Endothelial cell (in vitro differentiated cells): ENCODE results near the gene CYP3A4. TPM values are rescaled to one million over a fixed set of nuclear protein-coding genes. Genes with fewer than 3 reads are reported as not detected.

Experiments
- DNase-seq: peaks from one replicate; pipeline ENCODE4 v3.0.0; 2021; ENCODE audit warnings: low spot score
- H3K27ac Mint-ChIP-seq: one replicate; pipeline ENCODE4 v1.8.0; 2021; ENCODE audit warnings: mixed read lengths, inconsistent platforms; ENCODE audit not compliant: unreplicated experiment
- H3K27me3 Mint-ChIP-seq: one replicate; pipeline ENCODE4 v1.8.0; 2021; ENCODE audit warnings: mild to moderate bottlenecking, moderate library complexity, mixed read lengths, inconsistent platforms; ENCODE audit not compliant: unreplicated experiment
- H3K36me3 Mint-ChIP-seq: one replicate; pipeline ENCODE4 v1.8.0; 2021; ENCODE audit warnings: mild to moderate bottlenecking, low read depth, mixed read lengths, inconsistent platforms; ENCODE audit not compliant: unreplicated experiment
- H3K4me1 Mint-ChIP-seq: one replicate; pipeline ENCODE4 v1.8.0; 2021; ENCODE audit warnings: mild to moderate bottlenecking, mixed read lengths, inconsistent platforms; ENCODE audit not compliant: unreplicated experiment
- H3K4me3 Mint-ChIP-seq: one replicate; pipeline ENCODE4 v1.8.0; 2021; ENCODE audit warnings: mild to moderate bottlenecking, mixed read lengths, inconsistent platforms; ENCODE audit not compliant: unreplicated experiment
- H3K9me3 Mint-ChIP-seq: one replicate; pipeline ENCODE4 v1.8.0; 2021; ENCODE audit warnings: mixed read lengths, inconsistent platforms; ENCODE audit not compliant: unreplicated experiment
- total RNA-seq: library from RNA; stranded (reverse); fragmentation: NEBNext Ultra II Directional; extraction: Animal tissue kit (Norgen Biotek cat#: 25700); gene quantifications from one replicate; pipeline ENCODE4 v1.2.1, GENCODE V29; 2021; ENCODE audit not compliant: unreplicated experiment
- TF ChIP-seq, protein P1 (sequence below): fragments of 200-600 bp; sonication (generic); IDR thresholded peaks from one replicate; pipeline ENCODE4 v1.5.0; 2021; ENCODE audit warnings: antibody characterized with exemption; ENCODE audit not compliant: unreplicated experiment

The CYP3A4 gene
- total RNA-seq, 1 donor from 2014 or later = not detected

DNA sequence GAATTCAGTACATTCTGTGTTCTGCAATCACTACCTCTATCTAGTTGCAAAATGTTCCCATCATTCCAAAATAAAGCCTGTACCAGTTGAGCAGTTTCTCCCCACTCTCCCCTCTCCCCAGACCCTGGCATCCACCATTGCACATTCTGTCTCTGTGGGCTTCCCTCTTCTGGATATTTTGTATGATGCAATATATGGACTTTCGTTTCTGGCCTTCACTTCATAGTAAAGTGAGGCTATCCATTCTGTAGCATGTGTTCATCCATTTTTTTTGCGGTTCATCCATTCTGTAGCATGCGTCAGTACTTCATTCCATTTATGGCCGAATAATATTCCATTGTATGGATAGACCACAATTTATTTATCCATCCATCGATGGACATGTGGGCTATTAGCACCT is 9.5 kb upstream of the CYP3A4 start:
- Mint-ChIP-seq H3K9me3 (no peaks in the 10 kb centered on the region), H3K4me1 (peaks cover 2% of the 10 kb centered on the region), H3K4me3 (no peak overlapping the region), H3K27ac (no peak overlapping the region), H3K27me3 (no peaks in the 10 kb centered on the region), H3K36me3 (no peaks in the 10 kb centered on the region)
- TF ChIP-seq, protein P1, sequence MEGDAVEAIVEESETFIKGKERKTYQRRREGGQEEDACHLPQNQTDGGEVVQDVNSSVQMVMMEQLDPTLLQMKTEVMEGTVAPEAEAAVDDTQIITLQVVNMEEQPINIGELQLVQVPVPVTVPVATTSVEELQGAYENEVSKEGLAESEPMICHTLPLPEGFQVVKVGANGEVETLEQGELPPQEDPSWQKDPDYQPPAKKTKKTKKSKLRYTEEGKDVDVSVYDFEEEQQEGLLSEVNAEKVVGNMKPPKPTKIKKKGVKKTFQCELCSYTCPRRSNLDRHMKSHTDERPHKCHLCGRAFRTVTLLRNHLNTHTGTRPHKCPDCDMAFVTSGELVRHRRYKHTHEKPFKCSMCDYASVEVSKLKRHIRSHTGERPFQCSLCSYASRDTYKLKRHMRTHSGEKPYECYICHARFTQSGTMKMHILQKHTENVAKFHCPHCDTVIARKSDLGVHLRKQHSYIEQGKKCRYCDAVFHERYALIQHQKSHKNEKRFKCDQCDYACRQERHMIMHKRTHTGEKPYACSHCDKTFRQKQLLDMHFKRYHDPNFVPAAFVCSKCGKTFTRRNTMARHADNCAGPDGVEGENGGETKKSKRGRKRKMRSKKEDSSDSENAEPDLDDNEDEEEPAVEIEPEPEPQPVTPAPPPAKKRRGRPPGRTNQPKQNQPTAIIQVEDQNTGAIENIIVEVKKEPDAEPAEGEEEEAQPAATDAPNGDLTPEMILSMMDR = no peak
- no peak for DNase-seq

DNA sequence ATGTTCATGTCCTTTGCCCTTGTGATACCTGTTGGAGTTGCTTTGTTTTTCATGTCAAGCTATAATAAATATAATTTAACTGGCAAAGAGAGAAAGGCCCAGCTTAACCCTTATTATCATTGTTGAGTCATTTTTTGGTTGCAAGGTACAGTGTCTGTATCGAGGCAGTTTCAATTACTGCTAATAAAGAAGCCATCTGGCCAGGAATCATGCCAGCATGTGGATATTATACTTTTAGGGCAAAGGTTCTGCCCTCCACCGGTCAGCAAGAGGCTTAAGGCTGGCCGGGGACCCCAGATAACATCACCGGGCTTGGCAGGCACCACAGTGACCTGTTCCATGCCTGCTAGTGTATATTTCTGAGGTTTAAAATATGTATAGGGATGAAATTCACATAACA is 9.0 kb upstream of the CYP3A4 start:
- TF ChIP-seq, protein P1 = no peak
- peaks cover 2% of the 10 kb centered on the region for H3K4me1 Mint-ChIP-seq
- no peaks in the 10 kb centered on the region for H3K36me3 Mint-ChIP-seq
- H3K9me3 Mint-ChIP-seq = no peaks in the 10 kb centered on the region
- no peak for DNase-seq
- no peak overlapping the region for H3K27ac Mint-ChIP-seq
- no peak overlapping the region for H3K4me3 Mint-ChIP-seq
- no peaks in the 10 kb centered on the region for H3K27me3 Mint-ChIP-seq

DNA sequence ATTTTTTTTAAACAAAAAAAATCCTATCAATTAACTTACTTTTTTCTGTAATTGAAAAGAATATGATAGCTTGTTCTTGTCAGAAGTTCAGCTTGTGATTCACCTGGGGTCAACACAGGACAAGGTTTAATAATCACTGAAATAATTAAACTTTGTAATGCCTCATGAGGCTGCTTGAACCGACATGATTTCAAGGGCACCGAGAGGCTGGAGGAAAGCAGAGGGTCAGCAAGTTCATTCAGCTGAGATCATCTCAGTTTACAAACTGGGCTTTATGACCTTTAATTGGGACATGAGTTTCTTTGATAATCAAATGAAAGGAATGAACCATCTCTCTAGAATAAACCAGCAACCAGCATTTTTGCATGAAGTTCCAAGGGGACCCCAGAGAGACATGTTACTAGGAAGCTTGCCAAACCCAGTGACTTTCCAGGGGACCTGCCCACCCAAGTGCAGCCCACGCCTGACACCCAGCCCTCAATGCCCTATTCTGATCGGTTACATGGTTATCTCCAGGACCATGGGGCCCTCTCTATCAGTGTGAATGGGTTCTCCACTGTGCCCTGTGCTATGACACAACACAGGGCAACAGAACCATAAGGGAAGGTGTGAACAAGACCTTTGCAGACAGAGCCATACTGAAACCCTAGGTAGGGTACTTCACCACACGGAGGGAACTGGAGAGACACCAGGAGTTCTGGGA is 7.8 kb upstream of the CYP3A4 start:
- Mint-ChIP-seq H3K4me3 (no peak overlapping the region), H3K9me3 (no peaks in the 10 kb centered on the region), H3K4me1 (peaks cover 2% of the 10 kb centered on the region), H3K27ac (no peak overlapping the region), H3K36me3 (no peaks in the 10 kb centered on the region), H3K27me3 (no peaks in the 10 kb centered on the region)
- no peak for DNase-seq
- TF ChIP-seq, protein P1 = no peak

DNA sequence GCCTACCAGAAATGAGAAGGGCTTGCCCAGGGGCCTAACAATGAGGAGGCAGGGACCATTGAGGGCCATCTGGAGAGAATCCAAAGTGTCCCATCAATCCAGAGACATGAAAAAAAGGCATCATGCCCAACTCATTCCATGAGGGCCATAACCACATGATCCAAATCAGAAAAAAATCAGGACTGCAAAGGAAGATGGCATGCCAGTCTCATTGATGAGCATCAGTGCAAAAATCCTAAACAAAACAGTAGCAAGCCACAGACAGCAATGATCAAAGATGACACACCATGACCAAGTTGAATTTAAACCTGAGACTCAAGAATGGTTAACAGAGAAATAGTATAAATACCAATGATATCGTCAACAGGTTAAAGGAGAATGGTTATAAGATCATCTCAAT is 7.0 kb upstream of the CYP3A4 start:
- Mint-ChIP-seq H3K27ac (no peak overlapping the region), H3K4me1 (peaks cover 2% of the 10 kb centered on the region), H3K4me3 (no peak overlapping the region), H3K27me3 (no peaks in the 10 kb centered on the region), H3K9me3 (no peaks in the 10 kb centered on the region), H3K36me3 (no peaks in the 10 kb centered on the region)
- no peak for DNase-seq
- TF ChIP-seq, protein P1 = no peak

DNA sequence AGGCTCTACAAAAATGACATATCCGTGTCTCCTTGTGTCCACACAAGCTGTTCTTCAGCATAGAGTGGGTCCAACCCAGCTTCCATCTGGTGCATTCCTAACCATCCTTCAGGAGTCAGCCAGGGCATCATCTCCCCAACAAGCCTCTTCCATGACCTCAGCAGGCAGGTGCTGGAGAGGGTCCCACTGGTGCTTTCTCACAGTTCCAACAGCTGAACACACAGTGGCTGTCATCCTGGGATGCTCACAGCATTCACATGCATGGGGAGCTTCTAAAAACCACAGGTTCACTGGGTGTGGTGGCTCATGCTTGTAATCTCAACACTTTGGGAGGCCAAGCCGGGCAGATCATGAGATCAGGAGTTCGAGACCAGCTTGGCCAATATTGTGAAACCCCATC is 6.4 kb upstream of the CYP3A4 start:
- no peaks in the 10 kb centered on the region for H3K9me3 Mint-ChIP-seq
- H3K27ac Mint-ChIP-seq = no peak overlapping the region
- H3K36me3 Mint-ChIP-seq = no peaks in the 10 kb centered on the region
- H3K27me3 Mint-ChIP-seq = no peaks in the 10 kb centered on the region
- H3K4me1 Mint-ChIP-seq = peaks cover 2% of the 10 kb centered on the region
- no peak for DNase-seq
- H3K4me3 Mint-ChIP-seq = no peak overlapping the region
- TF ChIP-seq, protein P1 = no peak
